Measurements from ENCODE around the gene TMEM134.
"Not testable (repeated sequence)": the region's sequence is repeated elsewhere in the genome, so short reads cannot be mapped to it uniquely, and the experiment has no call there.

TMEM134 gene

DNA sequence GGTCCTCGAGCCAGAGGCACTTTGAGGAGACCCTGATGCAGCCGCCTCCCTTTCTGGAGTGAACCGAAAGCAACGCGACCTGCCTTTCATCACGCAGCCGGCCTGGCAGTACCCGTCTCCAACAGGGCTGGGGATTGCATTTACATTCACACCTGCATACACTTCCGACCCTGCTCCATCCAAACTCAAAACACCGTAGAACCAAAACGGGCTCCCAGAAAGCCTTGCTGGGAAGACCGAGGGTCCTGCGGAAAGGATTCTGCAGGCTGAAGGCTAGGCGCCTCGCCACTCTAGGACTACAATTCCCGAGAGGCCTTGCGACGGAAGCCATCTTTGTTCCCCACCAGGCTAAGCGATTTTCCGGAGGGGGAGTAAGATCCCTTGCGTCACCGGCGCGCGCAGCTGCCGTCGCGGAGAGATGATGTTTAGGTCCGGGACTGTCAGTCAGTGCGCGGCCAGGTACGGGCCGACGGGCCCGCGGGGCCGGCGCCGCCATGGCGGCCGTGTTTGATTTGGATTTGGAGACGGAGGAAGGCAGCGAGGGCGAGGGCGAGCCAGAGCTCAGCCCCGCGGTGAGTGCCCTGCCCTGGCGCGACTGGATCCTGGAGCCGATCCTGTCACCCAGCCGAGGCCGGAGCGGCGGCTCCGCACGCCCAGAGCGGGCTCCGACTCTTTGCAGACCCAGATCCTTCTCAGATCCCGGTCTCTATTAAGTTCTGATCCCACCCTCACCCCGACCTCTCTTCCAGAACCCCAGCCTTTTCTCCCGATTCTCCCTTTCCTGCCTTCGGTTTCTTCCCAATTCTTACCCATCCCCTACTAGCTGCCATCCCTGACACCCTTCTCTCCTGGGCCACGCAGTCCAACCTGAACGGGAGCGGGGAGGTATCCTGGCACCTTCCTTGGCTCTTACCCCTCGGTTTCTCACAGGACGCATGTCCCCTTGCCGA, 40.7 kb downstream of the TMEM134 start, which contains the start of gene RPS6KB2:
Gene RPS6KB2, plus strand, starts transcription at position 443 of the 950 bp plus-strand sequence. Its CDS starts 52 bp downstream, at position 495.
- no peaks in the 10 kb centered on the region for H3K9me3 Mint-ChIP-seq
- DNase-seq (ENCODE audit: low spot score), result peak; percentile 99
- no peaks in the 10 kb centered on the region for H3K27me3 Mint-ChIP-seq (ENCODE audit: low read depth)
- H3K4me1 Mint-ChIP-seq (ENCODE audit: low read depth), result peaks cover 31% of the 10 kb centered on the region
- peaks cover 16% of the 10 kb centered on the region for H3K36me3 Mint-ChIP-seq (ENCODE audit: low read depth)
- H3K4me3 Mint-ChIP-seq, result peak within 1 kb of the TSS; percentile 97
- peak within 1 kb of the TSS; percentile 97 for H3K27ac Mint-ChIP-seq

DNA sequence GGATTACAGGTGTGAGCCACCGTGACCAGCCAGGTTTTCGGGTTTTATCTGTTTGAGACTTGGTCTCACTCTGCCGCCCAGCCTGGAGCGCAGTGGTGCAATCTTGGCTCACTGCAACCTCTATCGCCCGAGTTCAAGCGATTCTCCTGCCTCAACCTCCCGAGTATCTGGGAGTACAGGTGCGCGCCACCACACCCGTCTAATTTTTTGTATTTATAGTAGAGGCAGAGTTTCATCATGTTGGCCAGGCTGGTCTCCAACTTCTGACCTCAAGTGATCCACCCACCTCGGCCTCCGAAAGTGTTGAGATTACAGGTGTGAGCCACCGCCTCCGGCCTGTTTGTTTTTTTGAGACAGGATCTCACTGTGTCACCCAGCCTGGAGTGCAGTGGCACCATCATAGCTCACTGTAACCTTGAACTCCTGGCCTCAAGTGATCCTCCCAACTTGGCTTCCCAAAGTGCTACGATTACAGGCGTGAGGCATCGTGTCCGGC, 41.6 kb downstream of the TMEM134 start:
- peaks cover 35% of the 10 kb centered on the region for H3K4me1 Mint-ChIP-seq (ENCODE audit: low read depth)
- H3K36me3 Mint-ChIP-seq (ENCODE audit: low read depth), result peaks cover 14% of the 10 kb centered on the region

GRCh38 chr11:67423891-67424613, 45.0 kb downstream of the TMEM134 start:
- Mint-ChIP-seq H3K9me3 (no peaks in the 10 kb centered on the region), H3K4me1 (ENCODE audit: low read depth) (peaks cover 33% of the 10 kb centered on the region), H3K27me3 (ENCODE audit: low read depth) (no peaks in the 10 kb centered on the region), H3K4me3 (no peak overlapping the region), H3K27ac (peak overlapping the region; percentile 11), H3K36me3 (ENCODE audit: low read depth) (peaks cover 2% of the 10 kb centered on the region)
- no peak for DNase-seq (ENCODE audit: low spot score)

More for the DNA sequence above, 41.6 kb downstream of the TMEM134 start:
- Mint-ChIP-seq H3K4me3 (peak overlapping the region; percentile 97), H3K27ac (peak overlapping the region; percentile 97)
- H3K27me3 Mint-ChIP-seq (ENCODE audit: low read depth); DNase-seq (ENCODE audit: low spot score); H3K9me3 Mint-ChIP-seq: not testable (repeated sequence)

DNA sequence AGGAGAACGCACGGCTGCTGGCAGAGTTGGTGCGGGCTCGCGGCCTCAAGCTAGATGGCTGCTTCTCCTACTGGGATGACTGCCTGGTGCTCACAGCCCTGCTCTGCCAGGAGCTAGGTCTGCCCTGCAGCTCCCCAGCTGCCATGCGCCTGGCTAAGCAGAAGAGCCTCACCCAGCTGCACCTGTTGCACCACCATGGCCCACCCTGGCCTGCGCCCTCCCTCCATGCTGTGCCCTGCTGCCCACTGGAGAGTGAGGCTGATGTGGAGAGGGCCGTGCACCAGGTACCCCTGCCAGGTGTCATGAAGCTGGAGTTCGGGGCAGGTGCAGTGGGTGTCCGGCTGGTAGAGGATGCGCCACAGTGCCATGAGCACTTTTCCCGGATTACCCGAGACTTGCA, 45.6 kb downstream of the TMEM134 start:
- H3K4me1 Mint-ChIP-seq (ENCODE audit: low read depth), result peaks cover 32% of the 10 kb centered on the region
- no peak for DNase-seq (ENCODE audit: low spot score)
- H3K27ac Mint-ChIP-seq, result no peak overlapping the region
- H3K27me3 Mint-ChIP-seq (ENCODE audit: low read depth), result no peaks in the 10 kb centered on the region
- no peaks in the 10 kb centered on the region for H3K36me3 Mint-ChIP-seq (ENCODE audit: low read depth)
- no peaks in the 10 kb centered on the region for H3K9me3 Mint-ChIP-seq
- no peak overlapping the region for H3K4me3 Mint-ChIP-seq

- H3K4me3 Mint-ChIP-seq, result no peak overlapping the region
- H3K4me1 Mint-ChIP-seq (ENCODE audit: low read depth), result peaks cover 33% of the 10 kb centered on the region
- peak overlapping the region; percentile 26 for H3K27ac Mint-ChIP-seq
- DNase-seq (ENCODE audit: low spot score), result no peak
- no peaks in the 10 kb centered on the region for H3K27me3 Mint-ChIP-seq (ENCODE audit: low read depth)
- no peaks in the 10 kb centered on the region for H3K36me3 Mint-ChIP-seq (ENCODE audit: low read depth)
- H3K9me3 Mint-ChIP-seq, result no peaks in the 10 kb centered on the region
These were observed 46.2 kb downstream of the TMEM134 start for GRCh38 chr11:67422891-67423290.

DNA sequence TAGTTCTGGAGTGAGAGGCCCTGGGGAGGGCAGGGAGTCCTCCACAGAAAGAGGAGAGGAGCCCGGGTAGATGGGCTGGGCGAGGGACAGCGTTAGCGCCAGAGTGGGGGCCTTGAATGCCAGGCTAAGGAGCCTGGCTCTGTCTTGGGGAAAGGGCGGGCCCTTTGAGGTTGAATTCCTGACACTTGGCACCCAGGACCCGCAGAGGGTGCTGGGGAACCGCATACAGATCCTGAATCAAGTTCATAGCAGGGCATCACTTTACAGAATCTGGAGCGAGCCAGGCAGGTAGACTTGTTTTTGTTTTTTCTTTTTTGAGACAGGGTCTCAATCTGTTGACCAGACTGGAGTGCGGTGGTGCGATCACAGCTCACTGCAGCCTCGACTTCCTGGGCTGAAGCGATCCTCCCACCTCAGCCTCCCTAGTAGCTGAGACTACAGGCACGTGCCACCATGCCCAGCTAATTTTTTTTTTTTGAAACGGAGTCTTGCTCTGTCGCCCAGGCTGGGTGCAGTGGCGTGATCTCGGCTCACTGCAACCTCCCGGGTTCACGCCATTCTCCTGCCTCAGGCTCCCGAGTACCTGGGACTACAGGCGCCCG, 47.5 kb downstream of the TMEM134 start:
- Mint-ChIP-seq H3K9me3 (no peaks in the 10 kb centered on the region), H3K4me3 (peak overlapping the region; percentile 70), H3K4me1 (ENCODE audit: low read depth) (peaks cover 33% of the 10 kb centered on the region), H3K27ac (no peak overlapping the region), H3K36me3 (ENCODE audit: low read depth) (no peaks in the 10 kb centered on the region), H3K27me3 (ENCODE audit: low read depth) (peaks cover 3% of the 10 kb centered on the region)
- no peak for DNase-seq (ENCODE audit: low spot score)

- Mint-ChIP-seq H3K36me3 (ENCODE audit: low read depth) (no peaks in the 10 kb centered on the region), H3K9me3 (no peaks in the 10 kb centered on the region), H3K4me3 (peak overlapping the region; percentile 70), H3K27me3 (ENCODE audit: low read depth) (peaks cover 10% of the 10 kb centered on the region), H3K4me1 (ENCODE audit: low read depth) (peaks cover 38% of the 10 kb centered on the region), H3K27ac (no peak overlapping the region)
- peak; percentile 93 for DNase-seq (ENCODE audit: low spot score)
These were observed 48.2 kb downstream of the TMEM134 start for GRCh38 chr11:67420646-67421429.

DNA sequence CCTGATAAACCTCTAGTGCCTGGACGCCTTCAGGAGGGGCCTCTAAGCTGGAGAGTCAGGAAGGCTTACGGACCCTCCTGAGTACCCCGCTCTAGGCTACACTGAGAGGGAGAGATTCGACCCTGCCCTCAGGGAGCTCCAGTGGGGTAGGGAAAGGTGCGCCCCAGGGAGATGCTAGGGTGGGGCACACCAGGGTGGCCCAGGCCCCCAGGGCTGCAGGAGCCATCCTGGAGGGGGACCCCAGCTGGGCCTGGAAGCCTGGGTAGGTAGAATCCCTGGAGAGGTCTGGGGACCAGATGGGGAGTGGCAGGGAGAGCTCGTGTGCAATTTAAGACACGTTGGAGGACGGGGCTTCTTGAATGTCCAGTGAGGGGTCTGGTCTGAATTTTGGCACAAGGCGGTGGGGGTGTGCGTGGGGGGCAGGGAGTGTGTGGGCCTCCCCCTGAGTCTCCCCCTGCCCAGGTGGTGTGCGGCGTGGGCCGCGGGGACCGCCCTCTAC, 48.9 kb downstream of the TMEM134 start:
- H3K4me3 Mint-ChIP-seq, result peak overlapping the region; percentile 74
- peaks cover 10% of the 10 kb centered on the region for H3K27me3 Mint-ChIP-seq (ENCODE audit: low read depth)
- H3K9me3 Mint-ChIP-seq, result no peaks in the 10 kb centered on the region
- DNase-seq (ENCODE audit: low spot score), result no peak
- no peaks in the 10 kb centered on the region for H3K36me3 Mint-ChIP-seq (ENCODE audit: low read depth)
- peaks cover 38% of the 10 kb centered on the region for H3K4me1 Mint-ChIP-seq (ENCODE audit: low read depth)
- peak overlapping the region; percentile 70 for H3K27ac Mint-ChIP-seq

DNA sequence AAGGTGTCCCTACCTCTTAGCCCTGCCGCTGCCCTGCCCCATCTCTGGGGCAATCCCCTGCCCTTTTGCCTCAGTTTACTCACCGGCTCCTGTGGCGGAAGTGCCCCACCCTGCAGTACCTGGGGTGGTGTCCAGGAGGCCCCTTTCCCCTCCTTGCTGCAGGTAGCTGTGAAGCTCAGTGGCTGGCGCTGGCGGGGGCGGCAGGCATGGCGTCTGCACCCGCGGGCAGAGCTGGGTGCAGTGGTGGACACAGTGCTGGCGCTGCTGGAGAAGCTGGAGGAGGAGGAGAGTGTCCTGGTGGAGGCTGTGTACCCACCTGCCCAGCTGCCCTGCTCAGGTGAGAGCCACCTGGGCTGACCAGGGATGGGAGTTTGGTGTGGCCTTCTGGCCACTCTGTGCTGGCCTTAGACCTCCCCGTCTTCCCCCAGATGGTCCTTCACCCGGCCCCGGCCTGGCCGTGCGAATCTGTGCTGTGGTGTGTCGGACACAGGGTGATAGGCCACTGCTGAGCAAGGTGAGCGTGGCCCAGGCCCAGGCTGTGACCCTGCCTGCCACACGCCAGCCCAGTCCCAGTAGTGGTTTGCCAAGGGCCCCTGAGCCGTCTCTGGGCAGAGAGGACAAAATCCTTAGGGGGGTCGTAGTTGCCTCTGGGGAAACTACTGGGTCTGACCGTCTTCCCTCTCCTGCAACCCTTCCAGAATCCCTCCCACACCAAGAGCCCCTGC, 49.6 kb downstream of the TMEM134 start:
- peak overlapping the region; percentile 74 for H3K4me3 Mint-ChIP-seq
- H3K27me3 Mint-ChIP-seq (ENCODE audit: low read depth), result peaks cover 10% of the 10 kb centered on the region
- peaks cover 32% of the 10 kb centered on the region for H3K4me1 Mint-ChIP-seq (ENCODE audit: low read depth)
- peak overlapping the region; percentile 70 for H3K27ac Mint-ChIP-seq
- no peaks in the 10 kb centered on the region for H3K9me3 Mint-ChIP-seq
- DNase-seq (ENCODE audit: low spot score), result no peak
- H3K36me3 Mint-ChIP-seq (ENCODE audit: low read depth), result no peaks in the 10 kb centered on the region

- peaks cover 32% of the 10 kb centered on the region for H3K4me1 Mint-ChIP-seq (ENCODE audit: low read depth)
These were observed 50.4 kb downstream of the TMEM134 start for GRCh38 chr11:67418476-67419281.

DNA sequence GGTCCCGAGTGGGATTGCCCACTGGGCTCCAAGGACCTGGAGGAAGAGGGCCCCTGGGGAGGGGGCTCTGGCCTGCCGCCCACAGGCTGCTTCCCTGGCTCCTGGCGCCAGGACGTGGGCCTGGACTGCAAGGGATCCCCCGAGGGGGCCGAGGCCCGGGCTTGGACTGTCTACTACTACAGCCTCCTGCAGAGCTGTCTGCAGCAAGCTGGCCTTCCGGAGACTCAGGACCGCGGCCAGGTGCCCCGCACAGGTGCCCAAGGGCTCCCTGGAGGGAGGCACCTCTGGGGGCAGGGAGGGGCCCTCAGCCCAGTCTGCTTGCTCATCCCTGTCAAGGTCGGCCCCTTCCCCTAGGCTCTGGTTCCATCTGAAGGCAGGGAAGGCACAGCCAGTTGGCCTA, 51.6 kb downstream of the TMEM134 start:
- Mint-ChIP-seq H3K36me3 (ENCODE audit: low read depth) (peaks cover 3% of the 10 kb centered on the region), H3K4me1 (ENCODE audit: low read depth) (peaks cover 37% of the 10 kb centered on the region), H3K27me3 (ENCODE audit: low read depth) (peaks cover 13% of the 10 kb centered on the region), H3K27ac (no peak overlapping the region), H3K9me3 (no peaks in the 10 kb centered on the region), H3K4me3 (no peak overlapping the region)
- DNase-seq (ENCODE audit: low spot score), result no peak

More at GRCh38 chr11:67418476-67419281, 50.4 kb downstream of the TMEM134 start:
- no peak for DNase-seq (ENCODE audit: low spot score)
- H3K27ac Mint-ChIP-seq, result no peak overlapping the region
- no peak overlapping the region for H3K4me3 Mint-ChIP-seq
- H3K27me3 Mint-ChIP-seq (ENCODE audit: low read depth), result peaks cover 10% of the 10 kb centered on the region
- no peaks in the 10 kb centered on the region for H3K9me3 Mint-ChIP-seq
- no peaks in the 10 kb centered on the region for H3K36me3 Mint-ChIP-seq (ENCODE audit: low read depth)
